Gastroesophageal sphincter (tissue), 3 donors: ENCODE measurements around the gene NRARP.

Experiments used
- POLR2A ChIP-seq, 2 donors: fragments of 450-650 bp; IDR thresholded peaks; one replicate each; pipeline ENCODE4 v1.6.1; 2017; ENCODE audit warnings: antibody characterized with exemption in 2 of 2, mild to moderate bottlenecking in 2 of 2, moderate library complexity in 1 of 2
- POLR2AphosphoS5 ChIP-seq: sonication (generic); formaldehyde crosslinking; IDR thresholded peaks from one replicate; pipeline ENCODE4 v1.6.1; 2017; ENCODE audit warnings: antibody characterized with exemption
- TF ChIP-seq, protein P1 (sequence below), 4 experiments: fragments of 200-600 bp in 2 of 4; fragments of 450-650 bp in 2 of 4; sonication (generic) in 1 of 4; IDR thresholded peaks; one replicate each; pipeline ENCODE4 v1.5.1; 2017 to 2019; ENCODE audit warnings: antibody characterized with exemption in 4 of 4, mild to moderate bottlenecking in 2 of 4, moderate library complexity in 2 of 4

DNA sequence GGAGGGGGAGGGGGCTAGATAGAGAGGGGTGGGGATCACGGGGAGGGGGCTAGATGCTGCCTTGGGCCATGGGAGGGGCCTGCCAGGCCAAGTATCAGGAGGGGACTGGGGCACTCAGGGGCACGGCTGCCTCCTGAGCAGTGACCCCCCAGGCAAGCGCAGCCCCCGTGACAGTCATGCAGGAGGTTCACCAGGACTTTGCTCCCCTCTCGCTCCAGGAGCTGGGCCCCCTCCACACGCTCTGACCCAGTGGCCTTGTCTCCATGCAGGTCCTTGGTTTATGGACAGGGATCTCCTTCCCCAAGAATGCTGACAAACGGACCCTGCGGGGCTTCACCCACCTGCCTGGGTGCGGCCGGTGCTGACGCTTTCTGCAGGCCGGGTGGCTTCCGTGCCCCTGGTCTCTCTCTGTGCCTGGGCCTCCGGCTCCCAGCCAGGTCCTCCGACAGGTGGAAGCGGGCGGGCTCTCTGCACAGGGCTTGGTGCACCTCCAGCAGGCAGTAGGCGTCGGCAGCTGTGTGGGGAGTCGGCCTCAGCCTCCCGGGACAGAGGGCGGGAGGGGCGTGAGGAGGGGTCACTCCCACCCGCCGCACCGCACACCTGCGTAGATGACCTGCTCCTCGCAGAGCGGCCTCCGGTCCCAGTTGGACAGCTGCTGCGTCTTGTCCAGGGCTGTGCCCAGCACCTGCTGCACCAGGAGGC lies 46.8 kb upstream of the NRARP start:
- TF ChIP-seq, protein P1, sequence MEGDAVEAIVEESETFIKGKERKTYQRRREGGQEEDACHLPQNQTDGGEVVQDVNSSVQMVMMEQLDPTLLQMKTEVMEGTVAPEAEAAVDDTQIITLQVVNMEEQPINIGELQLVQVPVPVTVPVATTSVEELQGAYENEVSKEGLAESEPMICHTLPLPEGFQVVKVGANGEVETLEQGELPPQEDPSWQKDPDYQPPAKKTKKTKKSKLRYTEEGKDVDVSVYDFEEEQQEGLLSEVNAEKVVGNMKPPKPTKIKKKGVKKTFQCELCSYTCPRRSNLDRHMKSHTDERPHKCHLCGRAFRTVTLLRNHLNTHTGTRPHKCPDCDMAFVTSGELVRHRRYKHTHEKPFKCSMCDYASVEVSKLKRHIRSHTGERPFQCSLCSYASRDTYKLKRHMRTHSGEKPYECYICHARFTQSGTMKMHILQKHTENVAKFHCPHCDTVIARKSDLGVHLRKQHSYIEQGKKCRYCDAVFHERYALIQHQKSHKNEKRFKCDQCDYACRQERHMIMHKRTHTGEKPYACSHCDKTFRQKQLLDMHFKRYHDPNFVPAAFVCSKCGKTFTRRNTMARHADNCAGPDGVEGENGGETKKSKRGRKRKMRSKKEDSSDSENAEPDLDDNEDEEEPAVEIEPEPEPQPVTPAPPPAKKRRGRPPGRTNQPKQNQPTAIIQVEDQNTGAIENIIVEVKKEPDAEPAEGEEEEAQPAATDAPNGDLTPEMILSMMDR (IDR thresholded peaks at IDR 0.05): no peak
- no peak for TF ChIP-seq POLR2A (IDR thresholded peaks at IDR 0.05)
- TF ChIP-seq POLR2AphosphoS5: no peak
